PC-9 (cell line): ENCODE measurements around the gene PKHD1.

Source experiments
- CTCF ChIP-seq: fragments of 200-600 bp; sonication (generic); conservative IDR thresholded peaks from 2 replicates; pipeline ENCODE4 v1.6.1; 2017; ENCODE audit warnings: mixed run types, antibody characterized with exemption, mild to moderate bottlenecking, moderate library complexity
- EZH2 ChIP-seq: fragments of 200-600 bp; sonication (generic); IDR thresholded peaks from 2 replicates; pipeline ENCODE4 v1.8.0; 2017; ENCODE audit warnings: antibody characterized with exemption, low read depth

GRCh38 chr6:52124126-52125121 is 37.0 kb upstream of the PKHD1 start:
- TF ChIP-seq CTCF = no peak
- no peak for TF ChIP-seq EZH2
